GM10248 (cell line): ENCODE measurements around the gene MTHFR.

Experiments
- CTCF ChIA-PET: fragments of 300-600 bp; sonication (Branson Sonifier 250); formaldehyde crosslinking; extraction: SDS; loops from one replicate; lab custom pipeline; 2021; ENCODE audit warnings: antibody characterized with exemption; lab: Yijun Ruan, JAX
- POLR2A ChIA-PET: fragments of 350-650 bp; sonication (Branson Sonifier 250); formaldehyde crosslinking; extraction: SDS; loops from one replicate; lab custom pipeline; 2020; ENCODE audit warnings: antibody characterized with exemption; lab: Yijun Ruan, JAX
- DNase-seq: peaks from one replicate; pipeline ENCODE4 v3.0.0; 2012; ENCODE audit errors: extremely low spot score
- TF ChIP-seq, protein P1 (sequence below): IDR thresholded peaks from 2 replicates; pipeline ENCODE4 v1.5.1; 2012; ENCODE audit warnings: mild to moderate bottlenecking, low read depth; ENCODE audit errors: extremely low read depth, missing control alignments, control extremely low read depth

The MTHFR gene

GRCh38 chr1:11746795-11747487, 58.8 kb downstream of the MTHFR start:
- CTCF ChIA-PET: no interaction called here
- POLR2A ChIA-PET: interaction anchor here (0.6 kb wide), 1 partner anchor 214 kb away, joined by 3 read pairs; no protein-coding TSS in a partner anchor
- no peak for DNase-seq
- TF ChIP-seq, protein P1, sequence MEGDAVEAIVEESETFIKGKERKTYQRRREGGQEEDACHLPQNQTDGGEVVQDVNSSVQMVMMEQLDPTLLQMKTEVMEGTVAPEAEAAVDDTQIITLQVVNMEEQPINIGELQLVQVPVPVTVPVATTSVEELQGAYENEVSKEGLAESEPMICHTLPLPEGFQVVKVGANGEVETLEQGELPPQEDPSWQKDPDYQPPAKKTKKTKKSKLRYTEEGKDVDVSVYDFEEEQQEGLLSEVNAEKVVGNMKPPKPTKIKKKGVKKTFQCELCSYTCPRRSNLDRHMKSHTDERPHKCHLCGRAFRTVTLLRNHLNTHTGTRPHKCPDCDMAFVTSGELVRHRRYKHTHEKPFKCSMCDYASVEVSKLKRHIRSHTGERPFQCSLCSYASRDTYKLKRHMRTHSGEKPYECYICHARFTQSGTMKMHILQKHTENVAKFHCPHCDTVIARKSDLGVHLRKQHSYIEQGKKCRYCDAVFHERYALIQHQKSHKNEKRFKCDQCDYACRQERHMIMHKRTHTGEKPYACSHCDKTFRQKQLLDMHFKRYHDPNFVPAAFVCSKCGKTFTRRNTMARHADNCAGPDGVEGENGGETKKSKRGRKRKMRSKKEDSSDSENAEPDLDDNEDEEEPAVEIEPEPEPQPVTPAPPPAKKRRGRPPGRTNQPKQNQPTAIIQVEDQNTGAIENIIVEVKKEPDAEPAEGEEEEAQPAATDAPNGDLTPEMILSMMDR: no peak

- DNase-seq: no peak
- TF ChIP-seq, protein P1: no peak
- POLR2A ChIA-PET: interaction anchor here (0.6 kb wide), 1 partner anchor 464 kb away, joined by 6 read pairs; no protein-coding TSS in a partner anchor
- CTCF ChIA-PET: no interaction called here
These were observed 59.7 kb downstream of the MTHFR start for GRCh38 chr1:11746092-11746491.

DNA sequence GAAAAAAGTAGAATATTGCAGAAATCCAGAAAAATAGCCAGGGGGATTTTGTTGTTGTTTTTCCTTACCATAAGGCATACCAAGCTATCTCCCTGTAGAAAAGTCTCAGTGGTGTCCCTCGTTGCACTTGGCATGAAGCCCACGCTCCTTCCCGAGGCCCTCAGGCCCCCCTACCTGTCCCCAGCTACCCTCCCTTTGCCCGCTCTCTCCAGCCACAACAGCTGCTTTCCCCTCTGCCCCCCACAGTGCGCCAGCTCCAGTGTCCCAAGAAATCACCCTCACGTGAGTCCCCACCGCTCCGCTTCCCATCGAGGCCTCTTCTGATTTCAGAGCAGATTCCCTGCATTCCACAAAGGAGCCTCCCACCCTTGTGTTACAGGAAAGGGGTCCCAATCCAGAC, 61.5 kb downstream of the MTHFR start:
- DNase-seq: no peak
- ChIA-PET CTCF (interaction anchor here (1.3 kb wide), 1 partner anchor 25 kb away, joined by 5 read pairs; no protein-coding TSS in a partner anchor), POLR2A (no interaction called here)
- TF ChIP-seq, protein P1: no peak

DNA sequence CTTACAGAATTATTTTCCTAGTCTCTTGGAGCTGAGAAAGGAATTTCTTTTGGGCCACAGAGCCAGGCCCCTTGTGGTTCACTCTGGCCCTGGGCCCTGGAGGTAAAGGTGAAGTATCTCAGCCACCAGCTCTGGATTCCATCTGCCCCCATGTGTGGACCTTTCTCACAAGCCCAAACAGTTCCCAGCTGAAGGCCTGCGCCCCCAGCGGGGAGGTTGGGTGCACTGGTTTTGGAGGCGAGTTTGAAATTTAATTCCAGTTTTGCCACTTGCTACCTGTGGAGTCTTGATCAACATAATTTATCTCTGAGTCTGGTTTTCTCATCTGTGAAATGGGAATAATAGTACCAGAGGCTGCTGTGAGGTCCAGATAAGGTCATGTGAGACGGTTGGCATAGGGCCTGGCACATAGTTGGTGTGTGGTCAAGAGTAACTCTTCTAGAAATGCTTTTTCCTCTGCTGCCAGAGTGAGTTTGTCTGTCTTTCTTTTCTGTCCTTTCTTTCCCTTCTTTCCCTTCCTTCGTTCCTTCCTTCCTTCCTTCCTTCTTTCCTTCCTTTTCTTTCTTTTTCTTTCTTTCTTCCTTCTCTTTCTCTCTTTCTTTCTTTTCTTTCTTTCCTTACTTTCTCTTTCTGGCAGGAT, 63.7 kb downstream of the MTHFR start:
- ChIA-PET POLR2A (no interaction called here), CTCF (no interaction called here)

GRCh38 chr1:11741482-11741881, 64.3 kb downstream of the MTHFR start:
- ChIA-PET CTCF (interaction anchor here (2.2 kb wide), 1 partner anchor 704 kb away, joined by 9 read pairs; no protein-coding TSS in a partner anchor), POLR2A (no interaction called here)
- no peak for DNase-seq
- TF ChIP-seq, protein P1: no peak

More for the DNA sequence above, 63.7 kb downstream of the MTHFR start:
- no peak for DNase-seq
- TF ChIP-seq, protein P1: no peak

GRCh38 chr1:11740258-11741192, 65.2 kb downstream of the MTHFR start:
- DNase-seq: no peak
- POLR2A ChIA-PET: interaction anchor here (0.7 kb wide), 1 partner anchor 710 kb away, joined by 3 read pairs; no protein-coding TSS in a partner anchor
- TF ChIP-seq, protein P1: no peak
- CTCF ChIA-PET: interaction anchor here (0.9 to 2.2 kb wide), 2 partner anchors 20 to 703 kb away, joined by 4 to 9 read pairs; no protein-coding TSS in a partner anchor
